COLO829 (cell line): ENCODE data around the gene LRBA.
A peak's percentile ranks its signal among the peaks of the same experiment; 100 is the strongest.
"Not testable (repeated sequence)": the region's sequence is repeated elsewhere in the genome, so short reads cannot be mapped to it uniquely, and the experiment has no call there.

Experiments used
- DNase-seq: peaks from one replicate; pipeline ENCODE4 v3.0.0; 2012; ENCODE audit warnings: low spot score

LRBA gene

DNA sequence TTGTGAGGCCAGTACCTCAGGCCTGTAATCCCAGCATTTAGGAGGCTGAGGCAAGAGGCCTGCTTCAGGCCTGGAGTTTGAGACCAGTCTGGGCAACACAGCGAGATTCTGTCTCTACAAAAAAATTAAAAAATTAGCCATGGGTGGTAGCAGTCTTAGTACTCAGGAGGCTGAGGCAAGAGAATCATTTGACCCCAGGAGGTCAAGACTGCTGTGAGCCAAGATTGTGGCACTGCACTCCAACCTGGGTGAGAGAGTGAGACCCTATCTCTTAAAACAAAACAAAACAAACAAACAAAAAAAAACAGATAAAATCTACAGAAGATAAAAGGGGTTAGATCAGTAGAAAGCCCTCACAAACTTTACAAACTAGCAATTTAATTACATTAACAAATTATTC lies 352.4 kb downstream of the LRBA start:
- DNase-seq, result no peak

DNA sequence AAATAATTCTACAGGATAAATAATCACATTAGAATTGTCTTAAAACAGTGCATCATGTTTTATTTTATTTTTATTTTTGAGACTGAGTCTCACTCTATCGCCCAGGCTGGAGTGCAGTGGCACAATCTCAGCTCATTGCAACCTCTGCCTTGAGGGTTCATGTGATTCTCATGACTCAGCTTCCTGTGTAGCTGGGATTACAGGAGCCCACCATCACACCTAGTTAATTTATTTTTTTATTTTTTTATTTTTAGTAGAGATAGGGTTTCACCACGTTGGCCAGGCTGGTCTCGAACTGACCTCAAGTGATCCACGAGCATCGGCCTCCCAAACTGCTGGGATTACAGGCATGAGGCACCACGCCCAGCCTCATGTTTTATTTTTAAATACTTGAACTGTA lies 353.5 kb downstream of the LRBA start:
- DNase-seq, result not testable (repeated sequence)

DNA sequence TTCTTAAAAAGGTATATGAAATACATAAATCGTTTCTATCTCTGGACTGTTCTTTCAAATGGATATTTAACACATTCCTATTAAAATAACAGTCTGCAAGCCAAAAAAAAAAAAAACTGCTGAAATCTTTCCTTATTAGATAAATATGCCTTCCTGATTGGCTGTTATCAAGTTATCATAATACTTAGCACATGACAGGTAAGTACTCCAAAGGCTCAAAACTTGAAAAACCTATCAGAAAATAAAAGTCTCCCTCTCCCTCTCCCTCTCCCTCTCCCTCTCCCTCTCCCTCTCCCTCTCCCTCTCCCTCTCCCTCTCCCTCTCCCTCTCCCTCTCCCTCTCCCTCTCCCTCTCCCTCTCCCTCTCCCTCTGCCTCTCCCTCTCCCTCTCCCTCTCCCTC lies 356.8 kb downstream of the LRBA start:
- DNase-seq, result not testable (repeated sequence)

DNA sequence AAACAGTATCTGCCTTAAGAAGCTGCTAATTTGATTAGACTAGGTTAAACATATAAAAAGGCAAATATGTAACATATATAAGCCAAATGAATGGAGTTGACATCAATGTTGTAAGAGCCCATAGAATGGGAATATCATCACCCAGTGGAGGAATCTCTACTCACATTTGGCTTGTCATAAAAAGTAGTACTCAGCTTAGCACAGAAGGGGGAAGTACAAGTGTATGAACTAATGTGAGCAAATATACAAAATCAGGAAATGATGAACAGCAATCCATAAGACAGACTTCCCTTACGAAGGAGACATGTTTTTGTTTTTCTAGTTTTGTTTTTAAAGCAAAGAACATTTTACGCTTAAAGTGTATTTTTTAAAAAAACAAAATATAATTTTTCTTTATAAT lies 358.2 kb downstream of the LRBA start:
- DNase-seq, result no peak

DNA sequence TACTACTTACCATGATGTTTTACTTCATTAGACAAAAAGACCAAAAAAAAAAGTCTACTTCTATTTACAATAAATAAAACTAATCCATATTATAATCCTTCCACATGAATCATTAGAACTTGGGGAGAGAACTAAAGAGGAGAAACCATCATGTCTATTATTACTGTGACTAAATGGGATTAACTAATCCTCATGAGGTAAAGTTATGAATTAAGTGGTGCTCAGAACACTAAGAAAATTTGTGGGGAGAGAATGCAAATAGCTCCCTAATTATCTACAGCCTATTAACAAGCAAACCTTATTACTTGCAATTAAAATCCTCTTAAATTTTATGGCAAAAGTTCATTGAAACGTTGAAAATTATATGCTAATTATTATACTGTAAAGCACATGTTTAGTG lies 364.3 kb downstream of the LRBA start:
- DNase-seq, result no peak

DNA sequence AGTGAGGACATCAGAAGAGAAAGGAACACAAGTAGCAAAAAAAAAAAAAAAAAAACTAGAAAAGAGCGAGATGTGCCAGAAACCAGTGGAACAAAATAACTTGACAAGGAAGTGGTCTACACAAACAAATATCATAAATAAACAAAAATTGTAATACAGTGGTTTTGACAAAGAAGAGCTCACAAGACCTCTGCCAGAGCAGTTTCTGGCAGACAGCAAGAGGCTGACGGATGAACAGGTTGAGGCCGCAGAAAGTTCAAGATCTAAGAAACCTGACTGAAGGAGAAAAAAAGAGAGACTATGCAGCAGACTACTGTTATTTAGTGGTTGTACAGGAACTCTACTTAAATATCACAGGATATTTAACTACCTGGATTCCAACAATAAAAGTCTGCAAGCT lies 367.0 kb downstream of the LRBA start:
- no peak for DNase-seq

DNA sequence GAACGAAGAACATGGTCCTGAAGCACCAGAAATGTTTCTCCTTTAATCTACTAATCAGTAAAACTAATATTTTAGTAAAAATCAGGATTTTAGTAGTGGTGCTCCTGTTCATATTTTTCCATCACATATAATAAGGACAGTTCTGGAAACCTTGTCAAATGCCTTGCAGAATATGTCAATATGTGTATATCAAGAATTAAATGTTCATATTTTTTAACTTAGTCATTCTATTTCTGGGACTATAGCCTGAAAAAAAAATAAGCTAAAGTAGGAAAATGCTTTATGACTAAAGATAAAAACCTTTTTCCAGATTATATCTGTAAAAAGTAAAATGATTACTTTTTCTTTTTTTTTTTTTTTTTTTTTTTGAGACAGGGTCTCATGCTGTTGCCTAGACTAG lies 368.1 kb downstream of the LRBA start:
- DNase-seq, result no peak

DNA sequence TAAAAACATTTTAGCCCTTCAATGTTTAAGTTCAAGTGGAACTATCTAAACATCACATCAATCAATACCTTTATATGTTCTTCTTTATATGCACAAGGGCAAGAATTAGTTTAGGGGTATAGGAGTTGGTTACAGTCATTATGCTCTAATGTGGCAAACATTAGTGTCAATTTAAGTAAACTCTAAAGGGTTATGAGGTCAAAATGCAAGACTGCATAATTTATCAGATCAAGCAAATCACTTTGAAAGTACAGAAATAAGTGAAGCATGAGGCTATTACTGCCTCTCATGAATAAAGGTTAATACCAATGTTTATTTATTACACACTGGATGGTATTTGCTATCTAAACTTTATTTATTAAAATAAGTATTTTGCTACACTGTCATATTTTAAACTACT lies 373.5 kb downstream of the LRBA start:
- no peak for DNase-seq

DNA sequence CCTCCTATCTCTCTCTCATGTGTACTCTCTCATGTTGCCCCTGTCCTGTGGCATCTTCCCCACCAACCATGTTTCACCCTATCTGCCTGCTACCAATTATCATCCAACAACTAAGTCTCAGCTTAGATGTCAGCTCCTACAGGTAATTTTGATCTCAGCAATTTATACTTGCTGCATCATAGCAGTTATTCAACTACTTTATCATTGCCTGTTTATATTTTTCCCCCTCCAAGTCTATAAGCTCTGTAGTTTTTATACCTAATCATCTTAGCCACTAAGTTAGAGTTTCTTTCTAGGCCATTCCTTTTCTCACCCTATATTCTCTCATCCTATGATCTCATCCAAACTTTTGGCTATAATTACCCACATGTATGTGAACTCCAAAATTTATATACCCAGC lies 382.4 kb downstream of the LRBA start:
- DNase-seq, result no peak

DNA sequence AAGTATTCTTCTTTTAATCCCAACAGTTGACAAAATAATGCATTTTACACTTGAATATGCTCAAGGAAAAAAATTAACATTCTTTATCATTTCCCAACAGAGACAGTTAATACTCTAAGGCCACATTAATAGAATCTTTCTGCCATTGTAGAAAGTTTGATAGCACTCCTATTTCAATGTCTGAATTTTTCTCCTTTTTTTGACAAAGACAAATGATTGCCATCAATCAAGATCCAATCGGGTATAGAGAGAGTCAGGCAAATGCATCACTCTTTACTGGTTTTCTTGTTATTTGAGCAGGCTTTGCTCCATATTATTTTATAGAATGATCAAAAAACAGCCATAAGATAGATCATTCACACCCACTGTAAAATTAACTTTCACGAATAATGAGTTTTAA lies 387.0 kb downstream of the LRBA start:
- no peak for DNase-seq

DNA sequence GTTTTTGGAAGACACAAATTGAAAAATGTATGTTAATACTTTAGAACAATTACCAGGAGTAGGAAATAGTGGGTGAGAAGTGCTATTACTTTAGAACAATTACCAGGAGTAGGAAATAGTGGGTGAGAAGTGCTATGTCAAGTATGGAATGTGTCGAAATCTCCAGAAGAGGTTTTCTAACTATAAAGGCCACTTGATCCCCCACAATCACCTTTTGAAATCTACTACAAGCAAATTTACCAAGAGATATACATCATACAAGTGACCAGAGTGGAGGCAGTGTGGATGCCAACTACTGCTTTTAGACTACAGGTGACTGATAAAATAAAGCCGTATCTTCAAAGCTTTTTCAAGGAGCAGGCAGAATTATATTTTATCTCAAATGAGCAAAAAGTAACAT lies 390.1 kb downstream of the LRBA start:
- DNase-seq, result no peak

DNA sequence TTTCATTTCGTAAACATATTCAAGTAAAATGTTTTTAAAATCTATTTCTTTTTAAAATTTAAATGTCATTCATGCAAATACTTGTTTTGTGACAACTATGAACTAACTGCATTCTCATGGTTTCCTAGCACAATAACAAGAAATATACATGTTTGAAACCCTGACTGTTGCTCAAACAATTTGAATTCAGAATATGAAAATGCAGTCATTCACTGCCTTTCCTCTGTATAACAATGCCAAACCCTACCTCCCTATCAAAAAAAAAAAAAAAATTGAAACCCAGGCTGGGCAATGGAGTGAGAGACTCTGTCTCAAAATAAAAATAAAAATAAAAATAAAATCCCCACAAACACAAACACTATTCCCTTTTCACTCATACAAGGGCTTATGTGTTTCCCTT lies 391.0 kb downstream of the LRBA start:
- DNase-seq, result no peak

DNA sequence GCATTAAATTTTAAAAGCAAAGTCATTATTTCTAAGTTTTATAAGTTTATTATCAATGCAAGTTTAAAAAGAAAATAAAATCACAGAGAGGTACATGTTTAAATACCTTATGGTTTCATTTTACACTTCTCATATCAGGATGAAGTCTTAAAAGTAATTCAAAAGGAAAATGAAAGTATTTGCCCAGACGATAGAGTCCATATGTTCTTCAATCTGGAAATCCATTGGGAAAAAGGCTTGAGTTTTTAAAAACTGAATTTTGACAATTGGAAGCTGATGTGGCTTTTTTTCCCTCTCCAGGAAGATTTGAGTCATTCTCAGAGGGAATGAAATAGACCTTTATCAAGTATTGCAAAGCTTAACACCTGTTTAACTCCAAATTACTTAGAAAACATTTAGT lies 396.0 kb downstream of the LRBA start:
- DNase-seq, result no peak

DNA sequence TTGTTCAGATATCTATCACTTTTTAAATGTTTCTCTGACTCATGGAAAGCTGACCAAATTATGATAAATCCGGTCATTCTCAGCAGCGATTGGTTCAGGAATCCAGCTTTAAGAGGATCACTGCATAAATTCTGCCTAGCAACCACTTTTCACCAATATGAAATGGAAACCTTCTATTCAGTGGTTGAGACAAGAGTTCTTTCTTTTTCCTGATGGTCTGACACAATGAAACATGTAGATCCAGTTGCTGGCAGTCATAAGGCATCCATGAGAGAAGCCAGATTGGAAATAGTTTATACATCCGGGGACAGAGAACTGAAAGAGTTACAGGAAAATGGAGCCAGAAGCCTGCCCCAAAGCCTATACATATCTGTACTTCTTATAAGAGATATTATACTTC lies 406.0 kb downstream of the LRBA start:
- DNase-seq, result no peak

DNA sequence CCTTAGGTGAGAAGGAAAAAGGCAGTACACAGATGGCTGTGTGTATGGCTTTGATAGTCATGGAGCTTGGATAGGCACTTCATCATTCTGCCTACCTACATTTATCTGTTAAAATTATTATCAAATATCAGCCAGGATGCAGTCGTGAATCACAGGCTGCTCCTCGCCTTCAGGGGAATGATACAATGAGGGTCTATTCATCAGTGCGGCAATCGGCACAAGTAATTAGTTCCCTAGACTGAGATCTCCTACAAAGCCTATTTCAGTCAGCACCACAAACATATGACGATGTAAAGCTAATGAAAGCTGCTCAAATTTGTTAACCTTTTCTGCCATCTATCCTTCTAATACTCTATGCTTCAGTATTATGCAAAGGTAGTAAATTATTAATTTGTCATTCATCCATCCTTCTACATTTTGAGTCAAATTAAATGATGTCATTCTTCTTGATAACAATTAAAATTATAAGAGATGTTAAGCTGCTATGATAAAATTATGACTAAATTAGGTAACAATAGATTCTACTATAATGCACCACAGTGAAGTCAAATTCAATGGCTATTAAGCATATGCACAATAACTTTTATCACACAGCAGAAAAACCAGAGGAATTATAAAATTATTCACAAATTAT lies 414.2 kb downstream of the LRBA start:
- DNase-seq, result peak; percentile 86

DNA sequence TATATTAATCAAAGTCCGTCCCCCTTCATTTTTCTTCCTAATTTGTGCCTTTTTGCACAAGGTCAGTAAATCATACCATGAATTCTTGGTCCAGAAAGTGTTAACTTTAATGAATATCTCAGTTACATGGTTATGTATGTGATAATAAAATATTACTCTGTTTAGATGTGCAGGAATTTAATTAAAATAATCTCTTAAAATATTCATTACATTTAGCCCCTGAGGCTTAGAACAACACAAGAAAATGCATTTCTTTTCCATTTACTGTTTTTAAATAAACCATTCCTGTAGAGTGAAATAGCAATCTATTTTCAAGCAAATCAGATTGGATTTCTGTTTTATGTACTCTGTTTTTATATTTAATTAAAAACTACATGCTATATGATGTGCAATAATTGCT lies 415.5 kb downstream of the LRBA start:
- DNase-seq, result no peak

DNA sequence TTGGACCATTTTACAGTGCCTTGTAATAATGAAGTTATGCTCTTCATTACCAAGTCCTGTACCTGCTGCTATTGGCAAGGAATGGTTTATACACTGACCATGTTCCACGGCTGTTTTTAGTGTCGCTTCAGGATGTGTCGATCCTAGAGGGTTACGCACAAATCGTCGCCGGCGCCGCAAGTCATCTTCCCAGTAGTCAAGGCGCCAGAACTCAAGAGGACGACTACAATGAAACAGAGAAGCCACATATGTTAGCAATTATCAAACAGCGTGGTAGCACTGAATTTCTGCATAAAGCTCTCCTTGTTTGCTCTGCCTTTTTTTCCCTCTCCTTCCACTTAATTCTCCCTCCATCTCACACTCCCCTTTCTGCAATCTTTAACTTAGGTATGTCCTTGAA lies 416.2 kb downstream of the LRBA start:
- DNase-seq, result no peak

DNA sequence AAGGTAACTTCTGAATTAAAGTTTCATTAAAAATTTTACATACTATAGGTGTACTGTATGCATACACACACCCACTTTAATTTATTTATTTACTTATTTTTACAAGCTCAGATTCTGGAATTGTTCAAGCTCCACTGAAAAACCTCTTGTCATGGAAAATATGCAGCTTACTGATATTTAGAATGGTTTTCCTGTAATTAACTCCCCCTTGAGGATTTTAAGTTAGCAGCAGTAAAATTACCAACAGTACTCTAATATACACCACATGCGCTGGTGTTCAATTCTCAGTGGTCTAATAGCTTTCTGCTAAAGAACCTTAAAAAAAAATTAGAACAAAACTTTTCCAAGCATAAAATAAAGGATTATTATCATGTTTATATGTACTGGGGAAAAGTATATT lies 421.1 kb downstream of the LRBA start:
- DNase-seq, result no peak

DNA sequence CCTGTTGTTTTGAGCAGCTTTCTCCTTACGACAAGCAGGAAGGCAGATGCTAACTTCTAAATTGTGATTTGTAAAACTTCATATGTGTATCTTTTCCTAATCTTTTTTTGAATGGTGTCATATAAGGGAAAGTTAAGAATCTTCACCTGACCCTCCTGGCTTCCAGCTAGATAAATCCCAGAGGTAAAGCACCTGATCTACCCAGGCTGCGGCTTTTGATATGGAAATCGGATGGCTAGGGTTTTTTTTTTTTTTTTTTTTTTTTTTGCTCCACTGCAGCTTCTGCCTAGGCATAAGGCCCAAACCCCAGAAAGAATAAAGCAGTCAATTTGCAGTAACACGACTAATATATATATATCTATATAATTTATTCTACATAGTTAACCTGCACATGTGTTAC lies 423.2 kb downstream of the LRBA start:
- no peak for DNase-seq

DNA sequence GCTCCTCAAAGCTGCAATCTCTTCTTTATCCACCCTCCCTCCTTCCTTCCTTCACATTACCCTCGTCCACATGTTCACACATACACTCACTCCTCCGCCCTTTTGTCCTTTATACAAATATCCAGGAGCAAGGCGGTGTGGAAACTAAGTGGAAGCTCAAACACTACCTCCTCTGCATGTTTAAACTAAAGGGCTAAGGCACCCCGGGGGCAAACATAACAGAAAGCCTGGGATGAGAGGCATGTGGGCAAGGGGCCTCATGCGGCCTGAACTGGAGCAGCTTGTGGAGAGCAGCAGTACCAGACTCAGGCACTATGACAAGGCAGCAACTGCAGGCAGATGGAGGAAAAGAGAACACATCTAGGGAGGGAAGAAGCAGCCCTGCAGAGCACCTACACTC lies 423.7 kb downstream of the LRBA start:
- DNase-seq, result no peak

DNA sequence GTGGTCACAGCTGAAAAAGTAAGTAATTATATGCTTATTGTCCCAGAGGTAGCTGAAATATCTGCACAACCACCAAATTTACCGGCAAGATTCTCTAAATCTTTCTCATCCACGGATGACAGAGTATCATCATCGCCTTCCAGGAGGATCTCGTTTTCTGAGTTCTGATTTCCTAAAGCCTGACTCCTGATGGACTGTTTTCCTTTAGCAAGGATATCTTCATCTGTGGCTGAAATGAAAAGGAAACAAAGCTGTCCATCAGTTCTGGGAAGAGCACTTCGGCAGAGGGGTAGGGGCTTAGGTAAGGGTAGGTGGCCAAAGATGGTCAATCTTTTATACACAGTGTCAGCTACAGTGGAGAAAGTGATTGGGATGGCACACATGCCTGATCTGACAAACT lies 424.5 kb downstream of the LRBA start:
- no peak for DNase-seq

DNA sequence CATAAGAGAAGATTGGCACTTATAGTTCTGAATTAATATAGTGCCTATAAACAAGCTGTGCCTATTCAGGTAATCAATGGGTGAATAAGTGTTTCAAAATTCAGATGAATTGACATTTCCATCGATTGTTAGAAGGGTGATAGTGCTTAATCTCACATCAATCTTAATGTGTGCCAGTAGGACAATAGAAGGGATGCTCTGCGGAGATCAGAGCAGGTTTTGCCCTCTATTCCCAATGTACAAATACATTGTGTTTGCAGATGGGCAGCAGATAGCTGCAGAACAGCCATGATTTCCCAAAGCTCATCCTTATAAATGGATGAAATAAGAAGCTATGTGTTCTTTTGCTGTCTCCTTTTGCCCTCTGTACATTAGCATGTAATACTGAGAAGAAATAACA lies 425.9 kb downstream of the LRBA start:
- no peak for DNase-seq

DNA sequence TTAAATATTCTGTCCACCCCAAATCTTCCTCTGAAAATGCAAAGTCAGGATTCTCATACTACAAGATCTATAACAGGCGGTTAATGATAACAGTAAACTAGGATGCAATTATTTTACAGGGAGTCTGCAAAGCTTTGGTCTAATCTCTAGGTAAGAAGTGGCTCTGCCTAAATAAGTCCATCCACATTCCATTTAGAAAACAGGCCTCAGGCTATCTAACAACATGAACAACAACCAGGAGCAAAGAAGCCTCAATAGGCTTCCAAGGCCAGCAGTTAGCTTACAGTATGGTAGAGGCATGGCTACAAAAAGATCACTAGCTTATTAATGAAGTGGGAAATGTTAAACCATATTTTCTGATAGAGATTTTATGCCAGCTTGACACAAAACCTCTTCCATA lies 426.8 kb downstream of the LRBA start:
- no peak for DNase-seq

DNA sequence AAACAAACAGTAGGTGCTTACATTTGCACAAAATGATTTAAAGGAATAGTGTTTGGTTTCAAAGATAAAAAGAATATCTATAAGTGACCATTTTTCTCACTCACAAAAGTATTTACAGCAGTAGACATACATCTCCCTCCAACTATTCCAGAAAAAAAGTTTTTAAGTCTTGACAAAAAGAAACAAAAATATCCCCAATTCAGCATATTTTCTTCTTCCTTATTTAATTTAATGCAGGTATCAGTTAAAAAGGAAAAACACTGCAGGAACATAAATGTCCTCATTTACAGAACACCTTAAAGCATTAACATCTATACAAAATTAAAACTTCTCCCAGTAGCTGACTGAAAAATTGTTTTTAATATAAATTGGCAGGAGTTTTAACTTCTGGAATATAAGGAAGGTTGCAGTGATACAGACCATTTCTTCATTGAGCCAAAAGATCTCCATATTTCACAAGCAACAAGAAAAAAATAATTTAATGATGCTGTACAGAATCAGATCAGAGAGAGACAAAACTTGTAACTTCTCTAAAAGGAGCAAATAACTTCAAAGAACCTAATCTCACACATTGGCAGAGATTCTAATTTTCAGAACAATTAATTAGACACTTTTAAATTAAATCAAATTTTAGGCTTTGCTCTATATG lies 428.8 kb downstream of the LRBA start:
- DNase-seq, result no peak
